ENCODE data around the gene MAB21L4.

DNA sequence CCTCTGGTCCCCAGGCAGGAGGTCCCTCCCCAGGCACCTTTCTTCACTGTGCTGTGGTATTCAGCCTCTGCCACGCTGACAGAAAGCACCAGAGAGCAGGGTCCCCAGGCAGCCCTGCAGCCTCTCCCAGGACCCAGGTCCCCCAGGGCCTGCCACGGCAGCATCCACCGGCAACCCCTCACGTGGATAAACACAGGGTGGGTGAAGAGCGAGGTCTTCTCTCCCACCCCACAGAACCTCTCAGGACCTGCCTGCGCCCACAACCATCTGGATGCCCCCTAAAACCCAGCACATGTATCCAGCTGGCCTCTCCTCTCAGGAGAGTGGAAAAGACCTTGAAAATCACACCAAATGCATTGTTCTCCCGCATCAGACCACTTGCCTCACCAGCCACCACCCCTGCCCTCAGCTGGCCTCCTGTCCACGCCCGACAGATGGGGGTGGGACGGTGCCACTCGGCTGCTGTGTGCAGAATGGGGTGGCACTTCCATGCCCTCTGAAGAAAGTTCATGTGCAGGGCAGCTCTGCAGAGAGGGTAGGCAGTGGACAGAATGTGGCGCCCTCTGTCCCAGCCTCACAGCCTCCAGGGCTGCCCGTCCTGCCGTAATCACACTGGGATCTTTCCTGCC lies 6.1 kb upstream of the MAB21L4 start:
- TF ChIP-seq CTCF (IDR thresholded peaks at IDR 0.05; ENCODE audit: low read depth, low read length) (no peak), POLR2A (IDR thresholded peaks at IDR 0.05; ENCODE audit: extremely low read depth, insufficient read length) (no peak), MYC (IDR thresholded peaks at IDR 0.05; ENCODE audit: low read depth, low read length) (no peak)
